GM12865 (cell line): ENCODE measurements around the gene CHID1.

ENCODE experiments used
- DNase-seq: peaks from one replicate; pipeline ENCODE4 v3.0.0; 2010; ENCODE audit warnings: low read depth
- H3K4me3 ChIP-seq: 2 replicates; pipeline ENCODE4 v1.5.1; 2011; ENCODE audit warnings: mild to moderate bottlenecking, low read depth, low read length, control low read depth
- TF ChIP-seq, protein P1 (sequence below): IDR thresholded peaks from 2 replicates; pipeline ENCODE4 v1.5.1; 2011; ENCODE audit warnings: low read length, control low read depth, low read depth, inconsistent platforms; ENCODE audit not compliant: insufficient read depth; ENCODE audit errors: missing control alignments

The CHID1 gene

GRCh38 chr11:820655-821511 lies 89.7 kb downstream of the CHID1 start:
- no peak for DNase-seq
- TF ChIP-seq, protein P1, sequence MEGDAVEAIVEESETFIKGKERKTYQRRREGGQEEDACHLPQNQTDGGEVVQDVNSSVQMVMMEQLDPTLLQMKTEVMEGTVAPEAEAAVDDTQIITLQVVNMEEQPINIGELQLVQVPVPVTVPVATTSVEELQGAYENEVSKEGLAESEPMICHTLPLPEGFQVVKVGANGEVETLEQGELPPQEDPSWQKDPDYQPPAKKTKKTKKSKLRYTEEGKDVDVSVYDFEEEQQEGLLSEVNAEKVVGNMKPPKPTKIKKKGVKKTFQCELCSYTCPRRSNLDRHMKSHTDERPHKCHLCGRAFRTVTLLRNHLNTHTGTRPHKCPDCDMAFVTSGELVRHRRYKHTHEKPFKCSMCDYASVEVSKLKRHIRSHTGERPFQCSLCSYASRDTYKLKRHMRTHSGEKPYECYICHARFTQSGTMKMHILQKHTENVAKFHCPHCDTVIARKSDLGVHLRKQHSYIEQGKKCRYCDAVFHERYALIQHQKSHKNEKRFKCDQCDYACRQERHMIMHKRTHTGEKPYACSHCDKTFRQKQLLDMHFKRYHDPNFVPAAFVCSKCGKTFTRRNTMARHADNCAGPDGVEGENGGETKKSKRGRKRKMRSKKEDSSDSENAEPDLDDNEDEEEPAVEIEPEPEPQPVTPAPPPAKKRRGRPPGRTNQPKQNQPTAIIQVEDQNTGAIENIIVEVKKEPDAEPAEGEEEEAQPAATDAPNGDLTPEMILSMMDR, result no peak
- peak overlapping the region; percentile 65 for H3K4me3 ChIP-seq

DNA sequence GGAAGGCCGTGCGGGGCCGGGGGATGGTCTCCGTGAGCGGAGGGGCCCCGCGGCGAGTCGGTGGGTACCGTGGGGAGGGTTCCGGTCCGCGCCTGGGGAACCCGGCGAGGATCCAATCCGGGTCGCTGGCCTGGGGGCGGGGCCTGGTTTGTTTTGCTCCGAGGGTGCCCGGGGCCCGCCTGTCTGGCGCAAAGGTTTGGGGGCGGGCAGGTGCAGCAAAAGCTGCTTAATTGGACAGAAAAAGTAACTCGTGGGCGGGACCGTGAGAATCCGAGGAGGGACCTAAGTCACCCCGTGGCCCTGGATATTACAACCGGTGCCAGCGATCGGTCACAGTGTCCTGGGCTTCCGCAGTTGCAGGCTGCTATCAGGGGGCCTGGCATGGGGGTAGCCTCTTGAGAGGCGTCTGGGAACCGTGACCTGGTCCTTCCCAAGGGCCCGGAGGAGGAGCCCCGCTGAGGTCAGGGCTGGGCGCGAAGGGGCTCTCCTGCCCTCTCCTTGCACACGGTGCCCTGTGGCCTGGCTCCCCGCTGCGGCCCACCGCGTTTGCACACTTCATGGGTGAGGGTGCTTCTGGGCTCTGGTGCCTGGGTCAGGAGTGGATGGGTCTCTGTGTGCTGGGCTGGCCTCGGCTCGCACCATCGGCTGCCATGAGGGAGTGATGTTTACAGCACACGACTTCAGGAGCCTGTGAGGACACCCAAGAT lies 90.5 kb downstream of the CHID1 start:
- TF ChIP-seq, protein P1, result no peak
- H3K4me3 ChIP-seq, result peak overlapping the region; percentile 65
- DNase-seq, result peak; percentile 96

DNA sequence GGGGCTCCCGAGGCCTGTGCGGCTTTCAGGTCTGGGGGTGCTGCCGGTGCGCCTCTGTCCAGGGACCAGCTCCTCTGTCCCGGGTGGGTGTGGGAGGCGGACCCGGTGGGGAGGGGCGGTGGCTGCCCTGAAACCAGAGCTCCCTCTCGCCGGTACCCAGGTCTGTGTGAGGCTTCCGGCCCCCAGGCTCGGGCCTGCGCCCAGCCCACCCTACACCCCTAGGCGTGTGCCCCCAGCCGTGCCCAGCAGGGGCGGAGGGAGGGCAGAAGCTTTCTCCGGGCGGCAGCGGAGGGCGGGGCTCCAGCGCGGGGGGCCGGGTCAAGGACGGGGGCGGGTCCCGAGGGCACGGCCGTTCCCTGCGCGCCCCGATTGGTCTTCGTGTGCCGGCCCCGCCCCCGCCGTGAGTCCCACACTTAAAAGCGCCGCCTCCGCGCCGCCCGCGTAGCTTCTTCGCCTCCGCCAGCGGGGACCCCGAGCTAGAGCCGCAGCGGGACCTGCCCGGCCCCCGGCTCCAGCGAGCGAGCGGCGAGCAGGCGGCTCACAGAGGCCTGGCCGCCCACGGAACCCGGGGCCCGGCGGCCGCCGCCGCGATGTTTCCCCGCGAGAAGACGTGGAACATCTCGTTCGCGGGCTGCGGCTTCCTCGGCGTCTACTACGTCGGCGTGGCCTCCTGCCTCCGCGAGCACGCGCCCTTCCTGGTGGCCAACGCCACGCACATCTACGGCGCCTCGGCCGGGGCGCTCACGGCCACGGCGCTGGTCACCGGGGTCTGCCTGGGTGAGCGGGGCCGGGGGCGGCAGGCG lies 91.3 kb downstream of the CHID1 start:
- TF ChIP-seq, protein P1, result no peak
- peak overlapping the region; percentile 65 for H3K4me3 ChIP-seq
- DNase-seq, result peak; percentile 94

- H3K4me3 ChIP-seq, result peak within 1 kb of the TSS; percentile 65
- no peak for DNase-seq
- TF ChIP-seq, protein P1, result no peak
These were observed 92.0 kb downstream of the CHID1 start, which contains the start of gene PNPLA2 for GRCh38 chr11:818396-819128. Gene PNPLA2 (plus strand): TSS chr11:818914. CDS start chr11:819719, 805 bp downstream.
